GM19193 (cell line): ENCODE results near the gene MAML1.

Source experiments
- POLR2A ChIP-seq: IDR thresholded peaks from 4 replicates; pipeline ENCODE4 v1.6.1; 2011; ENCODE audit not compliant: insufficient read depth, insufficient read length; ENCODE audit errors: extremely low read depth

The MAML1 gene

DNA sequence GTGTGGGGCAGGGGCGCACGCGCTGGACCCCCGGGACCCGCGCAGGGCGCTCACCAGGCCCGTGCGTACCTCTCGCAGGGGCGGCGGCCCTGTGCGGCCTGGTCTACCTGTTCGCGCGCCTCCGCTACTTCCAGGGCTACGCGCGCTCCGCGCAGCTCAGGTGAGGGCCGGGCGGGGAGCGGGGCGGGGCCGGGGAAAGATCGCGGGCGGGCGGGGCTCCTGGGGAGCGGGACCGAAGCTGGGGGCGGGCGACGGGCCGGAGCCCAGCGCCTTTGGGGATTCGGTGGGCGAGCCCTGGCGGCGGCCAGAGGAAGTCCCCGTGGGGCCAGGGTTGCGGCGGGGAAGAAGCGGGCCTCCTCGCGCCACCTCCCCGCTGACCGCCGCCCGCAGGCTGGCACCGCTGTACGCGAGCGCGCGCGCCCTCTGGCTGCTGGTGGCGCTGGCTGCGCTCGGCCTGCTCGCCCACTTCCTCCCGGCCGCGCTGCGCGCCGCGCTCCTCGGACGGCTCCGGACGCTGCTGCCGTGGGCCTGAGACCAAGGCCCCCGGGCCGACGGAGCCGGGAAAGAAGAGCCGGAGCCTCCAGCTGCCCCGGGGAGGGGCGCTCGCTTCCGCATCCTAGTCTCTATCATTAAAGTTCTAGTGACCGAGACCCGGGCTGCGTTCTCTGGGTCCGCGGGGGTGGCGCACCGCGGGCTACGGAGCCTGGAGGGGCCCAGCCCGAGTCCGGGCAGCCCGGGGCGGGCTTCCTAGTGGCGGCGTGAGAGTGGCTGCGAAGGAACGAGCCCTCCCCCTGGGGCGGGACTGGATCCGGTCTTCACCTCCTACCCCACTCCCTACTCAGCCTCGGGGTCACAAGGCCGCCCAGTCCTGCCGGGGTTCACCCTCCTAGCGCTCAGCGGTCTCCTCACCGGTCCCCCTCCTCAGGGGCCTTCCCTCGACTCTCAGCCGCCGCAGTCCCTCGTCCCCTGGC lies 63.5 kb downstream of the MAML1 start:
- TF ChIP-seq POLR2A, result peak; percentile 57

DNA sequence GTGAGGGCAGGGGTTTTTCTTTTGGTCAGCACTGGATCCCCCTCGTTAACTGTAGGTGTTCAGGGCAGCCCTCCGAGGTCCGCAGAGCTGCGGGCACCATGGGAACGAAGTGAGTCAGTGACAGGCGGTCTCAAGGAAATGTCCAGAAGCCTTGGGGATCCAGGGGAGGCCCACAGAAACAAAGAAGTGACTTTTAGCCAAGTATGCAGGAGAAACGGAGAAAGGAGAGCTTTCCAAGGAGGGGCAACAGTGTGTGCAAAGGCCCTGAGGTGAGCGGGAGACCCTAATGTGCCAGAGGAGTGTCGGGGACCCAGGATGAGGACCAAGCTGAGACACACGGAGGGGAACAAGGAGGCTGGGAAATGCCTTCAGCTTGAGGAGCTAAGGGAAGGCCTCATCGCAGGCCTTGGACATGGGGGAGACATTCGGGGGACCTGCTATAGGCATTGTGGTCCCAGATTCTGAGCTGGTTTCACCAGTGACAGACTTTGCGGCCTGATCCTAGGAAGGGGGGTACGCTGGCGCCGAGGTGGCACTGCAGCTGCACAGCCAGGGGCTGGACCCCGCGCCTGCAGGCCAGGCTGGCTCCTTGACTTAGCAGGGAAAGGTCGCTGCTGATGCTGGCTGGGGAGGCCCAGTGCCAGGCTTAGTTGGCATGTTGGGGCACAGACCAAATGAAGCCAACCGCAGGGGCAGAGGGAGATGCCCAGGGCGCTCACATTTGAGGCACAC lies 64.4 kb downstream of the MAML1 start:
- TF ChIP-seq POLR2A, result no peak

DNA sequence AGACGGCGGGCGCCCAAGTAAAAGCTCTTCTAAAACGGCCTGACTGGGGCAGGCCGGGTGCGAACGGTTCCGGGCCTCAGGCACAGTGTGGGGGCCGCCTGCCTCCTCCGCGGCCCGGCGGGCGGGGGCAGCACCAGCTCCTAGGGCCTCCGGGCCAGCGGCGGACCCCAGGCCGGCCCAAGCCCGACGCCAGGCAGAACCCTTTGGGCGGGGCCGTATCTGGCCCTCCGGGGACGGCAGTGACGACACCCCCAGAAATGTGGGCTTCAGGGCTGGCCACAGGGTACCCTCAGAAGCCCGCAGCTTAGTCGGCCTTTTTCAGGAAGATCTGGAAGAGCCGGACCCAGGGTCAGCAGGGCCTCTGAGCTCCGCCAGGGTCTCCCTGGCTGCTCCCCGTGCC lies 65.1 kb downstream of the MAML1 start:
- TF ChIP-seq POLR2A, result no peak

DNA sequence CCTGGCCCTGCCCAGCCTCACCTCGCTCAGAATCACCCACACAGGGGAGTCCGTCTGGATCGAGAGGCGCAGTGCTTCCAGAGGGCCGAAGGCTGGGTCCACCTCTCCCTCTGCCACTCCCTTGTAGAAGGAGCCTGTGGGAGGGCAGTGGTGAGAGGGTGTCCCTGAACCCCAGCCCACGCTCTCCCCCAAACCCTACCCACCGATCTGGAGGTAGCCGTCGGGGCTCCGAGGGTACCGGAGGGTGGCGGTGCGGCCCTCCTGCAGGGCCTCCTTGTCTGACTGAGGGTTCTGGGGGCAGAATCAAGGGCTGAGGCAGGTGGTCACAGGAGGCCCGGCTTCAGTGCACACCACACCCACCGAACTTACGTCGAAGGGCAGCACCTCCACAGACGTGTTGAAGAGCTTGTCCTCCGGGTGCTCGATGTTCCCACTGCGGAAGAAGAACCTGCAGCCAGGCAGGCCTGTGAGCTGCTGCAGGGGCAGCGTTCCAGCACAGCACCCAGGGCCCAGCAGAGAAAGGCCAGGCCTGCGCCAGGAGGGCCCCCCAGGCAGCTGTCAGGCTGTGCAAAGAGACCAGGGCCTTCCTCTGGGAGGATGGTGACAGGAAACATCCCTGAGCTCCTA lies 65.6 kb downstream of the MAML1 start:
- TF ChIP-seq POLR2A, result no peak

DNA sequence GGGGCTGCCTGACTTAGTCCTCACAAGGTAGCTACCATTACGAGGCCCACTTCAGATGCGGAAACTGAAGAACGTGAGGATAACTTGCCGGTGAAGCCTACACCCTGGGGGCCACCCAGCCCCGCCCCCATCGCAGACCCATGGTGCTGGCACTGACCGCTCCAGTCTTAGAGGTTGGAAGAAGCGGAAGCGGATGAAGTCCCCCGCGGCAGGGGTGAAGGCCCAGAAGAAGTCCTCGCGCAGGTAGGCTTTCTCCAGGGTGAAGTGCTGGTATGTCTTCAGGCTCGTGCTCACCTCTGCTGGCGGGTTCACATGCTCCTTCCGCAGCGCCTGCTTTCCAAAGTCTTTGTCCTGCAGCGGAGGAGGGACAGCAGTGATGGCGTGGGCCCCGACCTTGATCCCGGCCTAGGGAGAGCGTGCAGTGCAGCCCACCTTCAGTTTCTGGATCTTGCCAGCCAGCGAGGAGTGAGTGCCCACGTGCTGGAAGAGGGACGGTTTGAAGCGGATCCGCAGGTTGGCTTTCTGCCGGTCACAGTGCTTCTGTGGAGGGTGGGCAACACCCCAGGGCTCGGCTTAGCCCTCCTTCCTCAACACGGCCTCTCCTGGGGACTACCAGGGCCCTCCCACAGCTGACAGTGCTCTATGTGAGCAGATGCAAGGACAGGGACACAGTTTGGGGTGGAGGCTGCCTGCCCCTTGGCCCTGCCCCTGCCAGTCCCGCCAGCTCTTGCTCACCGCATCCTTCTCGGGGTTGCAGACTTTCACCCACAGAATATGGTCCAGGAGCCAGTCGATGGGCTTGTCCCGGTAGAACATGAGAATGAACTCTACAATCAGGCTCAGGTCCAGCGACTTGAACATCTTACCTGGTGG lies 66.4 kb downstream of the MAML1 start:
- TF ChIP-seq POLR2A, result no peak

DNA sequence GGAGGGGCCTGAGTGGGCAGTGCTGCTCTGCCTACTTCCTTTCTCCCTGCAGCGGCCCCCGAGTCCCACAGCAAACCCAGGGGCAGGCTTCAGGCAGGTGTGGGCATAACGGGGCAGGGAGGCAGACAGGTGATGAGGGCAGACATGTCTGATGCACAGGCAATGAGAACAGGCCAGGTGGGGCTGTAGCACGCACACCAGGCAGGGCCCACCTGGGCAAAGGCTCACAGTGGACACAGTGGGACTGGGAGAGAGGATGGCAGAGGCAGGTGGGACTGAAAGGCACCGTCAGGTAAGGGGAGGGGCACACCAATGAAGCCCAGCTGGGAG lies 67.0 kb downstream of the MAML1 start:
- no peak for TF ChIP-seq POLR2A

DNA sequence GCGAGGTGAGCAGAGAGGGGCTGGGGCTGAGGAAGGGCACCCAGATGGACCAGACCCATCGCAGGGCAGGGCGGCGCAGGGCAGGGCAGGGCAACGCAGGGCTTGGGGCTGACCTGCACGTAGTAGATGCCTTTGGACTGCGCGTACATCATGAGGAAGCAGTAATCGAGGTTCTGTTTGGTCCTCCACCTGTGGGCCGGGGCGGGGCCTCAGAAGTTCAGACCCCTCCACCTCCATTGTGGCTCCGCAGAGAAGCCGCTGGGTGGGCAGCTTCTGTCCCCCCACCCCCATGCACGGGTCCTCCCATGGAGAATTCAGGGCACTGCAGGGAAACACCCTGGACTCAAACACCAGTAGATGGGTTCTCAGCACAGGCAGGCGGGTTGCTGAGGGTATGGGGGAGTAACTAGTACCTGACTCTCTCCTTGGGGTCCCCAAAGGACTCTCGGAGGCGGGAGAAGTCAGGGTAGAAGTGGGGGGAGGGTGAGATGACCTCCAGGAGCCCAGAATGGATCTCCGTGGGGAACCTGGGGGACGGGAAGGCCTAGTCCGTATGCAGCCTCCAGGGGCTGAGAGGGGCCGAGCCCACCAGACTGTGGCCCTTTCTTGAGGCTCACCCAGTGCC lies 67.6 kb downstream of the MAML1 start:
- TF ChIP-seq POLR2A, result no peak

DNA sequence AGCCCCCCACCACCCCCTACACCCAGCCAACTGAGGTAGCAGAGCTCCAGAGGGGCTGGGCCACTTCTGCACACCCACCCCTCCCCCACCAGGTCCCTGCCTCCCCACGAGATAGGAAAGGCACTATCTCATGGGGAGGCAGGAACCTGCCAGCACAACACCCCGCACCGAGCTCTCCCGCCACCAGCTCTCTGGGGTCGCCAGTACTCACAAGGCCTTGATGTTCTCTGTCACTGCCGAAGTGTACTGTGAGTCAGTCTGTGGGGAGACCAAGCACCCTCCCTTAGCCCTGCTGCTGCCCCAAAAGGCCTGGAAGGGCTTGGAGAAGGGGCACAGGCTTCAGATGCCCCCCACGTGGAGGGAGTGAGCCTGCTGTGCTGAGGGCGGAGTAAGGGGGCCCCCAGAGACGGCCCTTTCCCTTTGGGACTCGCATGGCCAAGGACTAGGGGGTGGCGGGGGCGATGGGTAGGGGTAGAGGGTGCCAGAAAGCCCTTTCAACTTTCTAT lies 68.1 kb downstream of the MAML1 start:
- TF ChIP-seq POLR2A, result no peak

DNA sequence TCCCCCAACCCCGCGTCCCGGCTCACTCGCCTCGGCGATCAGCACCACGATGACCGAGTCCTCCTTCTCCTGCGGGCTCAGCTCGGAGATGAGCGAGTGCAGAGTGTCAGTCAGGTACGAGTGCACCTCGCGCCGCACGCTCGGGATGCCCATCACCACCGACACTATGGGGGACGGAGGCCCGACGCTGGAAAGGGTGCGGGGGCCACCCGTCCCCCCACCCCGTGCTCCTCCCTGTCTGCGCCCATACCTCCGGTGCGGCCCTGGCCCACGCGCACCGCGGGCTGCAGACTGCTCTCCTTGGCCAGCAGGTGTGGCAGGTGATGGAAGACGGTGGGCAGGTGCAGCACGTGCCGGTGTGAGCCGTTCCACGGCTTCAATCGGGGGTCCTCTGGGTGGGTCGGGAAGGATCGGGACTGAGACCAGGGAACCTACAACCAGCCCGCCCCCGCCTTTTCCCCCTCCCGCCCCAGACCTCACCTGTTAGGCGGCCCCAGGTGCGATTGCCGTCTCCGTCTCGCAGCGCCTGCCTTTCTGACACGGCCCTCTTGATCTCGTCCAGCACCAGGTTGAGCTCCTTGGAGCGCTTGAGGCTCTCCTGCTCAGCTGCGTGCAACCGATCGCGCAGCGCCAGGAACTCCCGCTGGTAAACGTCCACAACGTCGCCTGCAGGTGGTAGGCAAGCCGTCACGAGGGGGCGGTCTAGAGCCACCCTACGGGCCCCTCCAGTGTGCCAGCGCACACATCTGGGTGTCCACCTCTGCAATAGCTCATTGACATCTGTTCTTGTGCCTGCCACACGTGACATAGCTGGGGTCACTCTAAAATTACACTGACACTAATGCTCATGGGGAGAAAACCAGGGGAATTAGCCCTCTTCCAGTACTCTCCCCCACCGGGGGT lies 68.9 kb downstream of the MAML1 start:
- no peak for TF ChIP-seq POLR2A

DNA sequence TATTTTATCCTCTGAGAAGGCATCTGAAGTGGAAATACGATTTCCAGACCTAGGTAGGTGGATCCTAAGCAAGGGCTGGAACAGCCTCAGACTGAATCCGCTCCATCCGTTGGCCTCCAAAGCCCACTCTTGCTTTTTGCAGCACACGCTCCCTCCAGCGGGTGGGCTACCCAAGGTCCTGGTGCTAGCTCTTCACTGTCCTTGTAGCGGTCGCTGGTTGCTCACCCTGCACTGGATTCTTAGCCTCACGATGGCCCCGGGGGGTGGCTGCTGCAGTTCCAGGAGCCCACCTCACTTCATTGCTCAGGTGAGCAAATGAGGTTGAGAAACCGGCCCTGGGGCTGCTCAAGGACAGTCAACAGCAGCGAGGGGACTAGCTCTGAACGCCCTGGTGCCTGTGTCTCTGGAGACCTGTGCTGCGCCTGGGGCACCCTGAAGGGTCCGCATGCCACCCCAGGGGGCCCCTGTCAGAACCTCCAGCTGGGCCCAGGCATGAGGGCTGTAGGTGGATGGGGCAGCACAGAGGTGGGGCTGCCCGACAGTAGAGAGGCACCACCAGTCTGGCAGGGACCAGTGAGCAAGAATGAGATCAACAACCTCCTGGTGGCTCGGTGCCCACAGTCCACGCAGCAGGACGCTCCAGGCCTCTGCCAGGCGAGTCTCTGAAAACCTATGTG lies 69.7 kb downstream of the MAML1 start:
- TF ChIP-seq POLR2A, result no peak

DNA sequence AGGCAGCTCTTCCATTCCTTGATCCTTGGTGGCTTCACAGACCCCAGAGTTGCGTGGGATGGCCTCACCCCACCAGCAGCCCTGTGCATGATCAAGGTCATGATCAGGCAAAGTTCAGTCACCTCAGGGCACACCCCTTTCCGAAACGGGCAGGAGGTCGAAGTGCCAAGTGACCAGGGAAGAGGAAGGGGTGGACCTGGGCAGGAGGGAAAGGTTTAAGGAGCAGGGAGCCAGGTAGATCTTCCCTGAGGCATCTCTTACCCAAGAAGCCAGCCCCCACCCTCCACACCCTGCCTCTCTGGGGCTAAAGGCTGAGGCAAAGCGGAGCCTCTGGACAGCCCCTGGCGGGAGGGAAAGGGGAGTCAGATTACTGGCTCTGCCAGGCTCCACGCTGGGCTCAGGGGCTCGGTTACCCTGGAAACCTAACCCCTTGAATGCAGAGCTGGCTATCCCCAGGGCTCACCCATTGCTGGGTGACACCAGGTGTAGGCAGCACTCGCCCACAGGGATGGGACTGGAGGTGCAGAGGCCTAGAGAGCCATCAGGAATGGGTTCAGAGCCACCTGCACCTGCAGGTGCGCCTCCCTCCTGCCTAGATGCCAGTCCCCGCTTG lies 70.4 kb downstream of the MAML1 start:
- no peak for TF ChIP-seq POLR2A
